GM21360 (cell line): ENCODE results near the gene SUGCT.
"Not testable (repeated sequence)": the region's sequence is repeated elsewhere in the genome, so short reads cannot be mapped to it uniquely, and the experiment has no call there.

ENCODE experiments used
- ATAC-seq: cut with Tn5 transposase; IDR thresholded peaks from one replicate; pipeline ENCODE4 v1.9.1; 2021; ENCODE audit warnings: mild to moderate bottlenecking, moderate library complexity; ENCODE audit not compliant: unreplicated experiment

The SUGCT gene

DNA sequence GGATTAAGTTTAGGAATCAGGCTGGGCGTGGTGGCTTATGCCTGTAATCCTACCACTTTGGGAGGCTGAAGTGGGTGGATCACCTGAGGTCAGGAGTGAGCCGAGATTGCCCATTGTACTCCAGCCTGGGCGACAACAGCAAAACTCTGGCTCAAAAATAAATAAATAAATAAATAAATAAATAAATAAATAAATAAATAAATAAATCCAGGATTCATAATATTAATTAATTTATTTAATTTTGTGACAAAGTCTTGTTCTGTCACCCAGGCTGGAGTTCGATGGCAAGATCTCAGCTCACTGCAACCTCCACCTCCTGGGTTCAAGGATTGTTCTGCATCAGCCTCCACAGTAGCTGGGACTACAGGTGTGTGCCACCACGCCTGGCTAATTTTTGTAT lies 4.2 kb downstream of the SUGCT start:
- no peak for ATAC-seq

DNA sequence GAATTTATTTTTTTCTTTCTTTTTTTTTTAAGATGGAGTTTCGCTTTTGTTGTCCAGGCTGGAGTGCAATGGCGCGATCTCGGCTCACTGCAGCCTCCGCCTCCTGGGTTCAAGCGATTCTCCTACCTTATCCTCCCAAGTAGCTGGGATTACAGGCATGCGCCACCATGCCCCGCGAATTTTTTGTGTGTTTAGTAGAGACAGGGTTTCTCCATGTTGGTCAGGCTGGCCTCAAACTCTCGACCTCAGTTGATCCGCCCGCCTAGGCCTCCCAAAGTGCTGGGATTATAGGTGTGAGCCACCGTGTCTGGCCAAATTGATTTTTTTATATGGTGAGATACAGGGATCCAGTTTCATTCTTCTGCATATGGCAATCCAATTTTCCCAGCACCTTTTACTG lies 5.1 kb downstream of the SUGCT start:
- ATAC-seq = not testable (repeated sequence)

DNA sequence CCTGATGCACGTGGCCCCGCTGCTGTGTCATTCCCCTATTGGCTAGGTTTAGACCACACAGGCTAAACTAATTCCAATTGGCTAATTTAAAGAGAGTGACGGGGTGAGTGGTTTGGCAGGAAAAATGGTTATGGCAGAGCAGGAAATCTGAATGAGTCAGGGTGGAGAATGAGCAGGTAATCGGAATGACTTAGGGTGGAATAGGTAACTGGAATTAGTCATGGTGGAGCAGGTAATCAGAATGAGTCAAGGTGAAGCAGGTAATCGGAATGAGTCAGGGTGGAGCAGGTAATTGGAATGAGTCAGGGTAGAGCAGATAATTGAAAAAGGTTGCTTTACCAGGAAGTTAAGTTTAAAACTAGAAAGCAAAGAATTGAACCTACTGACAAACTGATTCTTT lies 7.1 kb downstream of the SUGCT start:
- ATAC-seq = not testable (repeated sequence)

- not testable (repeated sequence) for ATAC-seq
Observed at GRCh38 chr7:40145596-40146130, 10.9 kb downstream of the SUGCT start.

- ATAC-seq = no peak
Observed at GRCh38 chr7:40147371-40148246, 12.8 kb downstream of the SUGCT start.

DNA sequence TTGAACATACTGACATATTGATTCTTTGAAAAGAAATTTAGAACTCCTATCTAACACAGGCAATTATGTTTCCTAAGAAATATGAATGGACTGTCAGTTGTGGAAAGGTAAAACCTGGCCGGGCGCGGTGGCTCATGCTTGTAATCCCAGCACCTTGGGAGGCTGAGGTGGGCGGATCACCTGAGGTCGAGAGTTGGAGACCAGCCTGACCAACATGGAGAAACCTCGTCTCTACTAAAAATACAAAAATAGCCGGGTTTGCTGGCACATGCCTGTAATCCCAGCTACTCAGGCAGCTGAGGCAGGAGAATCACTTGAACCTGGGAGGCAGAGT lies 13.4 kb downstream of the SUGCT start:
- ATAC-seq = not testable (repeated sequence)

- no peak for ATAC-seq
Observed at GRCh38 chr7:40148671-40149070, 13.9 kb downstream of the SUGCT start.

DNA sequence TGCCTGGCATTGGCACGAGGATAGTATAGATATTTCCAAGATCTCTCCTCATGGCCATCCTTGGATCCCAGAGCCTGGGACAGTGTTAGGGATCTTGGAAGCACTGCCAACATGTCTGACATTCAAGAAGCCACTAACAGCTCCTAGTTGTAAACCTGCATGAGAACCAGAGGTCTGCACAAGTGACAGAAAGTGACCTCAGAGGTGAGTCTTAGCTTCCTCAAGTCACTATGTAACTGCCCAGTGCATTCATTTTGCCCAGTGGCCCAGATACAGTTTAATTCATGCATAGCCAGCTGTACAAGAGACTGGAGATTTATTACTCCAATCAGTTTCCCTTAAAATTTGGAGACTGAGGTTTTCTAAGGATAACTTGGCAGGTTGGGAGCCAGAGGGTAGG lies 16.7 kb downstream of the SUGCT start:
- ATAC-seq = no peak

DNA sequence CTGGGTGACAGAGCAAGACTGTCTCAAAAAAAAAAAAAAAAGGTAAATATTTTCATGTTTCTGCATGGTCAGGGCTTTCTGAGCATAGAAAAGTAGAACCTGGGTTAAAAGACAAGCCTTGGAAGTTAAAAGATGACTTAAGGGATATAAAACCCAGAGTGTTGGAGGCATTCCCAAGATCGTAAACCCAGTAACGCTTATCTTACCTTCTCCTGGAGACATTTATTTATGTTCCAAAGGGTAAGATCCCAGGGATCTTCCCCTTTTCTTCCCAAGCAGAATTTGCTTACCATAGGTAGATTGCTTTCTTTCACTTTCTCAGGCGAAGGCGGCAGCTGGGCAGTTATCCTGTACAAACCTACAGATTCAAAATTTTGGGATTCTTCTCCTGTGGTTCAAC lies 22.2 kb downstream of the SUGCT start:
- ATAC-seq = no peak

DNA sequence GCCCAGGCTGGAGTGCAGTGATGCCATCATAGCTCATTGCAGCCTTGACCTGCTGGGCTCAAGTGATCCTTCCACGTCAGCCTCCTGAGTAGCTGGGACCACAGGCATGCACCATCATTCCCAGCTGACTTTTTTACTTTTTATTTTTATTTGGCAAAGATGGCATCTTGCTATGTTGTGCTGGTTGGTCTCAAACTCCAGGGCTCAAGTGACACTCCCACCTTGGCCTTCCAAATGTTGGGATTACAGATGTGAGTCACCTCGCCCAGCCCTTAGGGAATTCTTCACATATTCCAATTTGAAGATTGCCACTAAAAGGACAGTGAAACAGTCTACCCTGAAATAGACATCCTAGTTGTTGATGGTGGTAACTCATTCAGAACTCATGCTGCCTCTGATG lies 27.7 kb downstream of the SUGCT start:
- ATAC-seq = no peak

GRCh38 chr7:40165216-40165615 lies 30.4 kb downstream of the SUGCT start:
- no peak for ATAC-seq

GRCh38 chr7:40167291-40167690 lies 32.5 kb downstream of the SUGCT start:
- no peak for ATAC-seq

DNA sequence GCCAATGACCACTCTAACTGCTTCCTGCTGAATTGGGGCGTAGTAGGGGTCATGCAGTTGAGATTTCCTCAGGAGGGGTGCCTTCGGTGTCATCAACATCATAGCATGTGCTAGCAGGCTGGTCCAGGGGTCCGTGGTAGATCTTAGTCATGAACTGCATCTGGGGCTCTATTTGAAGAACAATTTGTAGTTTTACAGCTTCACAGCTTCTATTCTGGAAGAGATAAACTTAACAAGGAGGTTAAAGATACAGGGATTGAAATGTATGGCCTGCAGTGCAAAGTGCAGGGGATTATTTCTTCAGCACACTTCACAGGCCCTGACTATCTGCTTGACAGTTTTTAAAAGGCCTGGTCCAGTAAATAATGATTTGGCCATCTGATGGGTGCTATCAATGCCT lies 33.5 kb downstream of the SUGCT start:
- not testable (repeated sequence) for ATAC-seq

DNA sequence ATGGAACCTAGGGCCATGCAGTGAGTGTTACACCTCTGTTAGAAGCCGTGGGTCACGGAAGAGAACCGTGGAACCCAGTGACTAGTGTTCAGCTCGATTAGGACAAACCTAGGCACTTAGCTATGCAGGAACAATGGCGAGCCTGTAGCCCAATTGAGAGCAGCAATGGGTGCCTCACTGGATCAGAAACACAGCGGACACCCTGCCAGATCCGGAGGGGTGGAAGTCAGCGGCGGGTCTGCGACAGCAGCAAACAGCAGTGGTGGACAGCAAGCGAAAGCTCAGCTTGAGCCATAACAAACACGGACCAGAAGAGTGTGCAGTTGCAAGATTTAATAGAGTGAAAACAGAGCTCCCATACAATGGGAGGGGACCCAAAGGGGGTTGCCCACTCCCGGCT lies 38.3 kb downstream of the SUGCT start:
- not testable (repeated sequence) for ATAC-seq

- not testable (repeated sequence) for ATAC-seq
Observed at GRCh38 chr7:40175256-40175655, 40.5 kb downstream of the SUGCT start.

DNA sequence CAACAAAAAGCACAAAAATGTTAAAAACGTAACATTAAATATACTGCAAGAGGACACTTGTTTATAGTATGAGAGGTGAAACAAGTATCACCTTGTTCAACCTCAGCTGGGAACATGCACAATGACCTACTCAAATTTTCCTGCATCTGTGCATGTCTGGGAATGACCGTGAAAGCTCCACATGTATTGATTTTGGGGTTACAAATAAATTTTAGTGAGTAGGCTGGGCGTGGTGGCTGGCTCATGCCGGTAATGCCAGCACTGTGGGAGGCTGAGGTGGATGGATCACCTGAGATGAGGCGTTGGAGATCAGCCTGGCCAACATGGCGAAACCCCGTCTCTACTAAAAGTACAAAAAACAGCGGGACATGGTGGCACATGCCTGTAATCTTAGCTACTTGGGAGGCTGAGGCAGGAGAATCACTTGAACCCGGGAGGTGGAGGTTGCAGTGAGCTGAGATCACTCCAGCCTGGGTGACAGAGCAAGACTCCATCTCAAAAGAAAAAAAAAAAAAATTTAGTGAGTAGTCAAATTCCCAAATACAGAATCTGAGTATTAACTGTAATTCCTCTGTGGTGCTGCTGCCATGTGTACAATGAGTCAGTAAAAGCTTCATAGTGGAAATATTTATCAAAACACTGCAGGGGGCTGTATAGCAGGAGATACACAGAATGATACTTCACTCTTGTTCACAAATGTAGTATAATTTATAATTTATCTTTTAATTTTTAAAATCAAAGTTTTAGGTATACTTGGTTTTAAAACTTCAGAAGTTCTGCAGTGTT lies 41.1 kb downstream of the SUGCT start:
- no peak for ATAC-seq

- ATAC-seq = no peak
Observed at GRCh38 chr7:40177071-40177470, 42.3 kb downstream of the SUGCT start.

GRCh38 chr7:40182452-40182851 lies 47.6 kb downstream of the SUGCT start:
- ATAC-seq = no peak

DNA sequence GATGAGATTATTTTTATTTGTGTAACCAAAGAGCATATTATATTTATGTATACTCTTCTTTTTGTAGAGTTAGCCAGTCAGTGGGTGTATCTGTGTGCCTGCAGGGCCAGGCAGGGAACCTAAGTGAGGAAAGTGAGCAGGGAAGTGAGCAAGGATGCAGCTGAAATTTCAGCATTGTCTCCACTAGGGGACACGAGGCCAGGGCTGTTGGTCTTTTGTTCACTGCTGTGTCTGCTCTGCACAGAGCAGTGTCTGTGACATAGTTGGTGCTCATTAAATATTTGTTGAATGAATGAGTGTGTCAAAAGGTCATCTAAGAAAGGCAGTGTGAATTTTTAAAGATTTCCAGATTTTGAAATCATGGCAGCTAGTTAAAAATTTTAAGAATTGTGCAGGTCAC lies 51.8 kb downstream of the SUGCT start:
- ATAC-seq = no peak

DNA sequence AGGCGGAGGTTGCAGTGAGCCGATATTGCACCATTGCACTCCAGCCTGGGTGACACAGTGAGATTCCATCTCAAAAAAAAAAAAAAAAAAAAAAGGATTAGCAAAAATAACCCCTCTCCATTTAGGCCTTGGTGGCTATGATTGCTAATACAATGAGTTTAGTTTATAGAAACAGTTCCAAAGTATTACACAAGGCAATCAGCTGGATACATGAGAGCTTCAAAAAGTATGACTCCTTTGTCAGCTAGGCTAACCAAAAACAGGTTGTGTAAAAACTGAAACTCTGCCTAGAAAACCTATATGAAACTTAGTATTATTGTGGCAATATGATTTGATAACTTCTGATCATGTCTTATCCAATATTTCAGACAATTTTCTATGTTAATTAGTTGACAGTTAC lies 57.2 kb downstream of the SUGCT start:
- ATAC-seq = no peak

DNA sequence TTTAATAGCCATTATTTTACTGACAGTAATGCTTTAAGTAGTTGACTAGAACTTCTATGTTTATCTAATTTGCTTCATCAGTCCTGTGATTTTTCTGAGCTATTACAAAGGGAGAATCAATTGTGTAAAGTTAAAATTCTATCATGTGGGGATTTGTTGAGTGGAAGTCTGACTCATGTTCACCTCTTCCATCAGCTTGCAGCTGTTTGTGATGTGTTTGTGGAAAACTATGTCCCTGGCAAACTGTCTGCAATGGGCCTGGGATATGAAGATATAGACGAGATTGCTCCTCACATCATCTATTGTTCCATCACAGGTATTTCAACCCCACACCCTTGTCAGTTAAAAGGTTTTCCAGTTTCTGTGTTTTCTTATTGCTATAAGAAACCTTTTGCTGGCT lies 59.9 kb downstream of the SUGCT start:
- ATAC-seq = no peak

GRCh38 chr7:40197527-40197926 lies 62.7 kb downstream of the SUGCT start:
- no peak for ATAC-seq
